Skeletal muscle cell (primary cell): Measurements from ENCODE around the gene PACRG.

Source experiments
- DNase-seq: peaks from one replicate; pipeline ENCODE4 v3.0.0-alpha.2; 2010; ENCODE audit warnings: low read depth
- H3K4me3 ChIP-seq: 2 replicates; pipeline ENCODE4 v1.5.1; 2011; ENCODE audit warnings: low read depth, mild to moderate bottlenecking, control low read depth, low read length, moderate library complexity

The PACRG gene

GRCh38 chr6:163099621-163100171 lies 371.9 kb downstream of the PACRG start:
- DNase-seq: no peak
- H3K4me3 ChIP-seq: no peak overlapping the region

GRCh38 chr6:163100259-163100658 lies 372.5 kb downstream of the PACRG start:
- no peak overlapping the region for H3K4me3 ChIP-seq
- no peak for DNase-seq

- DNase-seq: no peak
- H3K4me3 ChIP-seq: no peak overlapping the region
Measured at GRCh38 chr6:163113358-163113962, 385.7 kb downstream of the PACRG start.

GRCh38 chr6:163118941-163119340 lies 391.2 kb downstream of the PACRG start:
- no peak for DNase-seq
- H3K4me3 ChIP-seq: no peak overlapping the region

GRCh38 chr6:163120223-163120622 lies 392.4 kb downstream of the PACRG start:
- H3K4me3 ChIP-seq: no peak overlapping the region
- DNase-seq: no peak

GRCh38 chr6:163121270-163121669 lies 393.5 kb downstream of the PACRG start:
- H3K4me3 ChIP-seq: no peak overlapping the region
- DNase-seq: no peak

- no peak overlapping the region for H3K4me3 ChIP-seq
- DNase-seq: no peak
Measured at GRCh38 chr6:163122365-163122764, 394.6 kb downstream of the PACRG start.

- DNase-seq: no peak
- H3K4me3 ChIP-seq: no peak overlapping the region
Measured at GRCh38 chr6:163123098-163123497, 395.3 kb downstream of the PACRG start.

GRCh38 chr6:163126741-163127140 lies 399.0 kb downstream of the PACRG start:
- H3K4me3 ChIP-seq: no peak overlapping the region
- DNase-seq: no peak

- H3K4me3 ChIP-seq: no peak overlapping the region
- no peak for DNase-seq
Measured at GRCh38 chr6:163127587-163127986, 399.8 kb downstream of the PACRG start.

GRCh38 chr6:163128324-163128723 lies 400.6 kb downstream of the PACRG start:
- no peak for DNase-seq
- H3K4me3 ChIP-seq: no peak overlapping the region

- H3K4me3 ChIP-seq: no peak overlapping the region
- peak; percentile 7 for DNase-seq
Measured at GRCh38 chr6:163132050-163132750, 404.4 kb downstream of the PACRG start.

- no peak for DNase-seq
Measured at GRCh38 chr6:163133017-163133416, 405.2 kb downstream of the PACRG start.

GRCh38 chr6:163133691-163134090 lies 405.9 kb downstream of the PACRG start:
- no peak for DNase-seq
- H3K4me3 ChIP-seq: no peak overlapping the region

More at GRCh38 chr6:163133017-163133416, 405.2 kb downstream of the PACRG start:
- no peak overlapping the region for H3K4me3 ChIP-seq

- DNase-seq: no peak
Measured at GRCh38 chr6:163136681-163137397, 409.1 kb downstream of the PACRG start.

GRCh38 chr6:163137398-163137881 lies 409.7 kb downstream of the PACRG start:
- no peak for DNase-seq
- no peak overlapping the region for H3K4me3 ChIP-seq

More at GRCh38 chr6:163136681-163137397, 409.1 kb downstream of the PACRG start:
- no peak overlapping the region for H3K4me3 ChIP-seq

- no peak for DNase-seq
- no peak overlapping the region for H3K4me3 ChIP-seq
Measured at GRCh38 chr6:163146036-163146435, 418.3 kb downstream of the PACRG start.

GRCh38 chr6:163147994-163148393 lies 420.2 kb downstream of the PACRG start:
- no peak overlapping the region for H3K4me3 ChIP-seq
- no peak for DNase-seq

GRCh38 chr6:163148451-163149278 lies 420.9 kb downstream of the PACRG start:
- DNase-seq: no peak
- no peak overlapping the region for H3K4me3 ChIP-seq
